A172 (cell line): Measurements from ENCODE around the gene POLH. TPM values are rescaled to one million over a fixed set of nuclear protein-coding genes. Genes with fewer than 3 reads are reported as not detected.
"Not testable (repeated sequence)": the region's sequence is repeated elsewhere in the genome, so short reads cannot be mapped to it uniquely, and the experiment has no call there.

Experiments
- DNase-seq: peaks from one replicate; pipeline ENCODE4 v3.0.0-alpha.2; 2015; ENCODE audit warnings: low spot score
- total RNA-seq: library from RNA; depleted of rRNA; stranded (reverse); fragments of >200 nt; shearing (Covaris generic); gene quantifications from 2 replicates; pipeline ENCODE4 v1.2.3, GENCODE V29; 2014; rRNA removed

Gene POLH
- total RNA-seq, 1 experiment from 2014 or later = 28.2 TPM

DNA sequence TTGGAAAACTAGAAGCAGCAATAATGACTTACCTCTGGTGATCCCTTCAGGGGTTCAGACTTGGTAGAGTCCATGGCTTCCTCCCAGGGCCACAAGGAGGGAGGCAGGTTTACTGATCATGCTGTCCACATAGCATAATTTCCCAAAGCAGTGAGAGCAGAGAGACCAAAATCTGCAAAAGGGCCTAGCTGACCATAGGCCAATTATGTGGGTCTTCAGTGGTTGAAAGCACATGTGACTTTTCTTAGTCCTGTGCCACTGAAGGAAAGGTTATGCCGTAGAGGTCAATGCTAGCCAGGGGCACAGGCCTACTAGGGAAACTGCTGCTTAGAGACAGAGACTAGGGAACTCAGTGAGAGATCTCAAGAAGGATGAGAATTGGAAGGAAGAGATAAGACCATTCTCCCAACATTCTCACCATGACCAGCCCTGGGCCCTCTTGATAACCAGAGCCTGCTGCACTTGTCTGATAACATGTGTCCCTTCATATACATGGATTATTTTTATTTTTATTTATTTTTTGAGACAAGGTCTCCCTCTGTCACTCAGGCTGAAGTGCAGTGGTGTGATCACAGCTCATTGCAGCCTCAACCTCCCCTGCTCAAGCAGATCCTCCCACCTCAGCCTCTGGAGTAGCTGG lies 55.1 kb downstream of the POLH start:
- DNase-seq = no peak

GRCh38 chr6:43633002-43633401 lies 57.0 kb downstream of the POLH start:
- not testable (repeated sequence) for DNase-seq

GRCh38 chr6:43634702-43635303 lies 58.8 kb downstream of the POLH start:
- DNase-seq = no peak

- DNase-seq = peak; percentile 55
These were observed 59.7 kb downstream of the POLH start, which contains the start of gene MAD2L1BP for GRCh38 chr6:43635387-43636307. MAD2L1BP (plus strand) TSS chr6:43635840; CDS start chr6:43635876, 36 bp downstream.

DNA sequence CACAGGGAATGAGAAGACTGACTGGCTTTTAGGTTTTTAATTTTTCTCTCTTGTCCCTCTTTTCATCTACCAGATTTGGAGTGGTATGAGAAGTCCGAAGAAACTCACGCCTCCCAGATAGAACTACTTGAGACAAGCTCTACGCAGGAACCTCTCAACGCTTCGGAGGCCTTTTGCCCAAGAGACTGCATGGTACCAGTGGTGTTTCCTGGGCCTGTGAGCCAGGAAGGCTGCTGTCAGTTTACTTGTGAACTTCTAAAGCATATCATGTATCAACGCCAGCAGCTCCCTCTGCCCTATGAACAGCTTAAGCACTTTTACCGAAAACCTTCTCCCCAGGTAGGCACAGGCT lies 60.3 kb downstream of the POLH start:
- no peak for DNase-seq

- DNase-seq = no peak
These were observed 64.2 kb downstream of the POLH start for GRCh38 chr6:43639984-43640800.

DNA sequence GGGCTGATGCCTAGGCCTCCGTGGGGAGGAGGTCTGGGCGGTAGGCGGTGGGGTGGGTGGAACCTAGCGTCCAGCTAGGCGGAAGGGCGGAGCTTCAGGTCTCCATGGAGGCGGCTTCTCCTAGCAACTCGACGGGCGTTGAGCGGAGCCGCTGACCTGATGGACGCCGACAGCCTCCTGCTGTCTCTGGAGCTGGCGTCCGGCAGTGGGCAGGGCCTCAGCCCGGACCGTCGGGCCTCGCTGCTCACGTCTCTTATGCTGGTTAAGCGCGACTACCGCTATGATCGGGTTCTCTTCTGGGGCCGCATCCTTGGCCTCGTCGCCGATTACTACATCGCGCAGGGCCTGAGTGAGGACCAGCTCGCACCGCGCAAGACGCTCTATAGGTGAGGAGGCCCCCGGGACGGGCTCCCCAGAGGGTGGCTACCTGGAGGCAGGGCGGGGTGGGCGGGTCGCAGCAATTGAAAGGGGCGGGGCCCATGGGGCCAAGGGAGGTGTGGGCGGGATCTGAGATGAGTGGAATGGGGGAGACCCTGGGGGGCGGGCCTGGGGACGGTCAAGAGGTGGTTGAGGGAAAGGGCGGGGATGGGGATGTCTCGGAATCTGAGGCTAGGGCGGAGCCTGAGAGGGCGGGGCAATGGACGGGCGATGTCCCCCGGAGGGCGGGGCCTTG lies 69.1 kb downstream of the POLH start, which contains the start of gene RSPH9:
TSS of gene RSPH9 (plus strand) at position 97 of the 673 bp plus-strand sequence. CDS start at position 160, 63 bp downstream.
- DNase-seq = no peak

DNA sequence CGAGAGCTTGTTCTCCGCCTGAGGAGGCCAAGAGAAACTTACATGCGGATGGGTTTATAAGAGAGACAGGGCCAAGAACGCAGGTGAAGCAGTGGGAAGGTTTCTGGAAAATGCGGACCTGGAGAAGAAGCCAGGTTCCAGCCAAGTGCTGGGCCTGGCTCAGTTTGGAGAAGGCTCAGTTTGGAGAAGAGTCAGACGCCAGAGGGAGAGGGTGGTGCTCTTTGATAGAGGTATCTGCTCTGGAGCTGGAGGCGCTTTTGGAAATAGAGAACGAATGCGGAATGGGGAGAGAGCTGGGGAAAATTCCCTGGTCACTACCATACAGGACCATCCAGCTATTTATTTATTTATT lies 69.6 kb downstream of the POLH start:
- no peak for DNase-seq

DNA sequence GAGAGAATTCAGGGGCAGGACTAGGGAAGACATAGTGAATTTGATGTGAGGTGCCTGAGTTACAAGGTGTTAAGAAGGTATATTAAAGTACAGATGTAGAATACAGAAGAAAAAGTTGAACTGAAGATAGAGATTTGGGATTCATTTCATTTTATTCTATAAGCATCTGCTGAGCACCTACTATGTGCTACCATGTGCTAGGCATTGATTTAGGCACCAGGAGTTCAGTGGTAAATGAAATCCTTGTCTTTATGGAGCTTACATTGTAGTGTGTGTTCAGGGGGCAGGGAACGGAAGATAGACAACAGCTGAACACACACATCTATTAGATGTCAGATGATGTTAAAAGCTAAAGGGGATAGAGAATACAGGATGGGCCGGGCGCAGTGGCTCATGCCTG lies 71.6 kb downstream of the POLH start:
- no peak for DNase-seq

DNA sequence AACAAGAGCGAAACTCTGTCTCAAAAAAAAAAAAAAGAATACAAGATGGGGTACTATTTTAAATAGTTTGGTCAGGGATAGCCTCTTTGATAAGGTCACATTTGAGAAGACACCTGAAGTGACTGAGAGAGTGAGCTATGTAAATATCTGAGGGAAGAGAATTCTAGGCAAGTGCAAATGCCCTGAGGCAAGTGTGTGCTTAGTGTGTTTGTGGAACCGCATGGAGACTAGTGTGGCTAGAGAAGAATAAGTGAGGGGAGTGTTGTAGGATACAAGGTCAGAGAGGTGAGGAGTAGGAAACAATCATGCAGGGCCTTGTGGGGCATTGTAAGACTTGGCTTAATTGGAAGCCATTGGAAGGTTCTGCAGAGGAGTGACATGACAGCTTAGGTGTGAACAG lies 72.3 kb downstream of the POLH start:
- no peak for DNase-seq

- not testable (repeated sequence) for DNase-seq
These were observed 76.8 kb downstream of the POLH start for GRCh38 chr6:43652822-43653221.

DNA sequence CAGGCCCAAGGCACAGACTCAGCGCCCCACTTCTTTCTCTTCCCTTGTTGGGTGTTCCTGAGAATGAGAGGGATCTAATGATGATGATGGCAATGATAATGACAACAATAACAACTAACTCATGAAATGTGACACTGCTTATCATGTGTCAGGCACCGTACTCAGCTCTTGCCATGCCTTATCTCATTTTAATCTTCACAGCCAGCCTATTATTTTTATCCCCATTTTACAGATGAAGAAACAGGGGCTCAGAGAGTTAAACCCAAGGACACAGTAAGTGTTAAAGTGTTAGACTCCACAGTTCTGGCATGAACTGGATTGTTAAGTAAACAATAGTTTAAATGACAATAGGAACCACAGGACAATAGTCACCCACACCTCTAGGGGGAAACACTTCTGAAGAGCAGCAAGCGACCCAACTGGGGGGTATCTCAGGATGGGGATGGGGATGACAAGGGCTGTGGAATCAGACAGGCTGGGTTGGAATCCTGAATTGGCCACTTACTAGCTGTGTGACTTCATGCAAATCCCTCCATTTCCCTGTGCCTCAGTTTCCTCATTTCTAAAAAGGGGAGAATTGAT lies 81.3 kb downstream of the POLH start:
- DNase-seq = no peak

GRCh38 chr6:43658161-43658560 lies 82.2 kb downstream of the POLH start:
- DNase-seq = no peak

DNA sequence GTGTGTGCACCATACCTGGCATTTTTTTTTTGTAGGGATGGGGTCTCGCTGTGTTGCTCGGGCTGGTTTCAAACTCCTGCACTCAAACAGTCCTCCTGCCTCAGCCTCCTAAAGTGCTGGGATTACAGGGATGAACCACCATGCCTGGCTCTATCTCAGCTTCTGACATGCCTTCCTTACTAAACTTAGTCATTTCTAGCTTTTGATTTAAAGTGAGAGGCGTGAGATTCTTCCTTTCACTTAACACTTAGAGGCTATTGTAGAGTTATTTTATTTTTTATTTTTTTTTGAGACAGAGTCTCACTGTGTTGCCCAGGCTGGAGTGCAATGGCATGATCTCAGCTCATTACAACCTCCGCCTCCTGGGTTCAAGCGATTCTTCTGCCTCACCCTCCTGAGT lies 87.0 kb downstream of the POLH start:
- DNase-seq = not testable (repeated sequence)

Other genes with a start within 250 kb of the POLH start
- gene ZNF318, start 206.5 kb upstream of the POLH start, total RNA-seq = 7.7 and 11.0 TPM in 2 replicates
- gene ABCC10, start 148.6 kb upstream of the POLH start, total RNA-seq = 11.1 and 13.9 TPM in 2 replicates
- 0.81 and 3.0 TPM in 2 replicates for gene DLK2, start 120.6 kb upstream of the POLH start, total RNA-seq
- 10.9 and 14.3 TPM in 2 replicates for gene TJAP1, start 98.6 kb upstream of the POLH start, total RNA-seq
- gene LRRC73, start 65.8 kb upstream of the POLH start, total RNA-seq = 1.2 and 2.3 TPM in 2 replicates
- 122 and 155 TPM in 2 replicates for gene YIPF3, start 59.3 kb upstream of the POLH start, total RNA-seq
- gene POLR1C, start 59.1 kb upstream of the POLH start, total RNA-seq = 46.0 and 50.1 TPM in 2 replicates
- 49.0 and 50.1 TPM in 2 replicates for gene XPO5, start 147 bp upstream of the POLH start, total RNA-seq
- 25.3 and 40.4 TPM in 2 replicates for gene GTPBP2, start 53.1 kb downstream of the POLH start, total RNA-seq
- 23.0 and 38.0 TPM in 2 replicates for gene MAD2L1BP, start 59.7 kb downstream of the POLH start, total RNA-seq
- not detected in 2 replicates for gene RSPH9, start 68.9 kb downstream of the POLH start, total RNA-seq
- 84.5 and 93.4 TPM in 2 replicates for gene MRPS18A, start 111.6 kb downstream of the POLH start, total RNA-seq
- 29.0 and 35.2 TPM in 2 replicates for gene VEGFA, start 194.0 kb downstream of the POLH start, total RNA-seq